NAMALWA (cell line): ENCODE measurements around the gene POLR1B.
A peak's percentile ranks its signal among the peaks of the same experiment; 100 is the strongest.
"Not testable (repeated sequence)": the region's sequence is repeated elsewhere in the genome, so short reads cannot be mapped to it uniquely, and the experiment has no call there.

Experiments used
- DNase-seq: peaks from one replicate; pipeline ENCODE4 v3.0.0-alpha.2; 2015; ENCODE audit warnings: low spot score

Gene POLR1B

DNA sequence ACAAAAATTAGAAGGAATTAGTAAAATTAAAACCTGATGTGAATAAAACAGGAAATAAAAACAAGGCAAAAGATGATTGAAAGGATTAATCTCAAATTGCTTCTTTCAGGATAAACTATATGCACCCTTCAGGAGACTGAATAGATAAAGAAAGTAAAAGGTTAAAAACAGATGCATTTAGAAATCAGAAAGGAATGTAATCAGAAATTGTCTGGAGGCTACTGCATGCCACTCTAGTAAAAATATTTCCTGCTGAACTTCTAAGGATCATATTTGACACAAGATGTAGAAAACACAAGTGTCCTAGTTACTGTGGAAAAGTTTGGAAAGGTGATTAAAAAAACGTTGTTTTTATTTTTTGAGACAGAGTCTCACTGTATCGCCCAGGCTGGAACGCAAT lies 58.4 kb downstream of the POLR1B start:
- DNase-seq = no peak

DNA sequence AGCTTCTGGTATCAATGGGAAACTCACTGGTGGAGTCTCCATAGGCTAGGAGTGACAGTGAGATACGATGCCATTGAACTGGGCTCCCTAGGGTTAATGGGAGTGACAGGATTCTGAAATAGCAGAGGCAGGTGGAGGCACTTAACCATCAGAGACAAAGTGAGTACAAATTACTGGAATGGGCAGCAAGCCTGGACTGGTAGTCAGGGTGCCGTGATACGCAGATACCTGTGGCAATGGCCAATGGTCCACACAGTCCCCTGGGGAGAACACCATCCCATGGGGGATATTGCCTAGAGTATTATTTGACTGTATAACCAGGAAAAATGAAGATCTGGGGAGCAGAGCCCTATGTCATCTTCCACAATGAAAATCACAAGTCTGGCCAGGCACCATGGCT lies 59.5 kb downstream of the POLR1B start:
- no peak for DNase-seq

GRCh38 chr2:112602917-112603316 lies 60.7 kb downstream of the POLR1B start:
- DNase-seq = no peak

- DNase-seq = no peak
Measured at GRCh38 chr2:112603731-112604130, 61.5 kb downstream of the POLR1B start.

- no peak for DNase-seq
Measured at GRCh38 chr2:112604952-112605351, 62.7 kb downstream of the POLR1B start.

DNA sequence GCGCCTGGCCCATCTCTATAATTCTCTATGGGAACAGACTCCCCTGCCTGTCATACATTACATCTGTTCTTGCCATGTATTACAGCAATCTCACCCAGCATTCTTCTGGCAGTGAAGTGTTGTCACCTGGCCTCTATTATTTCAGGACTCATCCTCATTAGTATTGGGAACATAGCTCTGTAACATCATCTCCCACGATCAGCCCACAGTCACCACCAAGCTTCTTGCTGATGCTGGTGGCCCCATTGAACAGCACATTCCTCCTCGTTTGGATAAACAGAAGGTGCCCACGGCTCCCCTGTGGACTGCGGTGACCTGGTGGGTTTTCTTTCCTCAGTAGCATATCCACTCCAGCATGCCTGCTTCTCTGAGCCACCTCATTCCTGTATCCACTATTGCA lies 63.7 kb downstream of the POLR1B start:
- no peak for DNase-seq

GRCh38 chr2:112606547-112606946 lies 64.3 kb downstream of the POLR1B start:
- no peak for DNase-seq

DNA sequence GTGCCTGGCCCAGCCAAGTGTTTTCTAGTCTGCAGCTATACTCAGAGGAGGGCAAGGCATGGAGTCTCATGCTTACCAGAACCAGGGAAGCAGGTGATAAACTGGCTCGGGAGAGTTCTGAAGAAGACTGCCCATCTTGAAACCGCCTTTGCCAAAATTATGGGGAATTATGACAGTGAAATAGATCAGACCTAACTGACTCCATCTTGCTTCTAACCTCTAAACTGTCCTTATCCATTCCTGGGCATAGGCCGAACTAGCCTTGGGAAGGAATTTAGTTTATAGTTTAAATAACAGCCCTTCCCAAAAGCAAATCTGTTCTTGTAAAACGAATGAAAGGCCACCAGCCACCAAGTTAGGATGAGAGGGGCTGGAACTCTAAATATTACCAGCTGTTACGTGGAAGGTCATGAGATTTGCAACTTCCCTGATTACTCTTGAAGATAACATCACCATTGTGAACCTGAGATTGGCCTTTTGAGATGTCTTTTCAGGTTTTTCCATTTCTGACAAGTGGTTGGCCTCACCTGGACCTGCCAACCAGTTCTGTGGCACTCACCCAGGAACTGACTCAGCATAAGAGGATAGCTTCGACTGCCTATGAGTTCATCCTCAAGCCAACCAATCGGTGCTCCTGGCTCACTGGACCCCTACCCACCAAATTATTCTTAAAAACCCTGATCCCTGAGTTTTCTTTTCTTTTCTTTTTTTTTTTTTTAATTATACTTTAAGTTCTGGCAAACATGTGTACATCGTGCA lies 65.6 kb downstream of the POLR1B start:
- no peak for DNase-seq

DNA sequence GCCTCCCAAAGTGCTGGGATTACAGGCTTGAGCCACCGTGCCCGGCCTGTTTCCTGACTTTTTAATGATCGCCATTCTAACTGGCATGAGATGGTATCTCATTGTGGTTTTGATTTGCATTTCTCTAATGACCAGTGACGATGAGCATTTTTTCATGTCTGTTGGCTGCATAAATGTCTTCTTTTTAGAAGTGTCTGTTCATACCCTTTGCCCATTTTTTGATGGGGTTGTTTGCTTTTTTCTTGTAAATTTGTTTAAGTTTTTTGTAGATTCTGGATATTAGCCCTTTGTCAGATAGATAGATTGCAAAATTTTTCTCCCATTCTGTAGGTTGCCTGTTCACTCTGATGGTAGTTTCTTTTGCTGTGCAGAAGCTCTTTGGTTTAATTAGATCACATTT lies 67.1 kb downstream of the POLR1B start:
- DNase-seq = not testable (repeated sequence)

DNA sequence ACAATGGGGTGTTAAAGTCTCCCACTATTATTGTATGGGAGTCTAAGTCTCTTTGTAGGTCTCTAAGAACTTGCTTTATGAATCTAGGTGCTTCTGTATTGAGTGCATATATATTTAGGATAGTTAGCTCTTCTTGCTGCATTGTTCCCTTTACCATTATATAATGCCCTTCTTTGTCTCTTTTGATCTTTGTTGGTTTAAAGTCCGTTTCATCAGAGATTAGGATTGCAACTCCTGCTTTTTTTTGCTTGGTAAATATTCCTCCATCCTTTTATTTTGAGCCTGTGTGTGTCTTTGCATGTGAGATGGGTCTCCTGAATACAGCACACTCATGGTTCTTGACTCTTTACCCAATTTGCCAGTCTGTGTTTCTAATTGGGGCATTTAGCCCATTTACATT lies 70.0 kb downstream of the POLR1B start:
- DNase-seq = not testable (repeated sequence)

DNA sequence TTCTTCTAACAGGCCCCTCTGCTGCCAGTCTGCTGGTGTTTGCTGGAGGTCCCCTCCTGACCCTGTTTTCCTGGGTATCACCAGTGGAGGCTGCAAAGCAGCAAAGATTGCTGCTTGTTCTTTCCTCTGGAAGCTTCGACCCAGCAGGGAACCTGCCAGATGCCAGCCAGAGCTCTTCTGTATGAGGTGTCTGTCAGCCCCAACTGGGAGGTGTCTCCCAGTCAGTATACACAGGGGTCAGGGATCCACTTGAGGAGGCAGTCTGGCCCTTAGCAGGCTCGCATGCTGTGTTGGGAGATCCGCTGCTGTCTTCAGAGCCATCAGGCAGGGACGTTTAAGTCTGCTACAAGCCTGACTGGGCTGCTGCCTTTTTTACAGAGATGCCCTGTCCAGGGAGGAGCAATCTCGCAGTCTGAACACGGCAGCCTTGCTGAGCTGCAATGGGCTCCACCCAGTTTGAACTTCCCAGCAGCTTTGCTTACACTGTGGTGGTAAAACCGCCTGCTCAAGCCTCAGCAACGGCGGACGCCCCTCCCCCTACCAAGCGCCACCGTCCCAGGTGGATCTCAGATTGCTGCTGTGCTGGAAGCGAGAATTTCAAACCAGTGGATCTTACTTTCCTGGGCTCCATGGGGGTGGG lies 72.1 kb downstream of the POLR1B start:
- no peak for DNase-seq

DNA sequence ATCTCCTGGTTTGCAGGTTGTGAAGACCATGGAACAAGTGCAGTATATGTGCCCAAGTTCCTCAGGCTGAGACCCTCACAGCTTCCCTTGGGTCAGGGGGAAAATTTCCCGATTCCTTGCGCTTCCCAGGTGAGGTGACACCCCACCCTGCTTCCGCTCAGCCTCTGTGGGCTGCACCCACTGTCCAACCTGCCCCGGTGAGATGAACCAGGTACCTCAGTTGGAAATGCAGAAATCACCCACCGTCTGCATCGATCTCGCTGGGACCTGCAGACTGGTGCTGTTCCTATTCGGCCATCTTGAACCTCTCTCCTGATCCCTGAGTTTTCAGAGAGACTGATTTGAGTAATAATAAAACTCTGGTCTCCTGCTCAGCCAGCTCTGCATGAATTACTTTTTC lies 72.8 kb downstream of the POLR1B start:
- no peak for DNase-seq

- not testable (repeated sequence) for DNase-seq
Measured at GRCh38 chr2:112615798-112616197, 73.5 kb downstream of the POLR1B start.

GRCh38 chr2:112618383-112618782 lies 76.1 kb downstream of the POLR1B start:
- DNase-seq = no peak

DNA sequence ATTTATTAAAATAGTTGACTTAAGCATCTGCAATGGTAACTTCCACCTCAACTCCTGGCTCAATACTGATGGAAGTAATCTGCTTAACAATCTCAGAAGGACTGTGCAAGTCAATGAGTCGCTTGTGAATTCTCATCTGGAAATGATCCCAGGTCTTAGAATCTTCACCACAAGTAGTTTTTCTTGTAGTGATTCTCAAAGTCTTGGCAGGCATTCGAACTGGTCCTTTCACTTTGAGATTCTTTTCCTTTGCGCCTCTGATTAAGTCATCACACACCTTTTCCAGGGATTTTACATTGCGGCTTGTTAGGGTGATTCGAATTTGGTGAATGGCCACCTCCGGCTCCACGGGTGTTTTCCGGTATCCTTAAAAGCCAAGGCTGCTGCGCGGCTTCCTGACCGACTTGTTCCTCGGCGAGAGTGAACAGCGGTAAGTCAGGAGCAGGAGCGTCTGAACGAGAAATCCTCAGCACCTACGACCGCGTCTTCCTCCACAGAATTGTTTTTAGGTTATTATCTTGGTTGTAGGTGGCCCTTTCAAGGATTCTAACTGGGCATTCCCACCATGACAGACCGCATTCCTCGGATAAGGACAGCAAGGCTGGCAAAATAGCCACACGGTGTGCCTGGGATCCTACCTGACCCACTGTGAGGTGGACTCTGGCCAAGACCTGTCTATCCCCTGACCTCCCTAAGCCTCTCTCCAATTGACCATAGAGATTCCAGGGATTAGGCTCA lies 79.7 kb downstream of the POLR1B start:
- no peak for DNase-seq

- no peak for DNase-seq
Measured at GRCh38 chr2:112622528-112622849, 80.2 kb downstream of the POLR1B start.

GRCh38 chr2:112623913-112624777 lies 81.9 kb downstream of the POLR1B start:
- no peak for DNase-seq

GRCh38 chr2:112625474-112626114 lies 83.3 kb downstream of the POLR1B start:
- DNase-seq = no peak

DNA sequence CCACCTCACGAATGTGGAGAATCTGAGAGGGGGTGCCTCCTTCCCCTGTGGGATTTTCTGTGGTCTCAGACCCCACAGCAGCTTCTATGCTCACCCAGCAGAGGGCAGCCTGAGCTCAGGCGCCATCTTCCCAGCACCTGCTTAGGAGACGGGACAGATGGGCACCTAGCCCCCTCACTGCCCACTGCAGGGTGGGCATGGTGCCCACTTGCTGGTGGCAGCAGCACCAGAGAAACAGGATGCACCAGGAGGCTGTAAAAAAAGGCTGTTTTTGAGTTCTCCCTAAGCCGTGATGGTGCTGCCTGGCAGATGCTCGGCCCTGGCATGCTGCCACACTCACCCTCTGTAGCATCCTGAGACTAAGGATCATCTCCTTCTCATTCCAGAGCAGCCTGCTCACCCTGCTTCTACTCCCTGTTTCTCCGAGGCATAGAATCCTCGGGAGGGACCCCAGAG lies 84.4 kb downstream of the POLR1B start:
- DNase-seq = peak; percentile 75
